T1000 (cell line): ENCODE results near the gene AGBL4.
A peak's percentile ranks its signal among the peaks of the same experiment; 100 is the strongest.
"Not testable (repeated sequence)": the region's sequence is repeated elsewhere in the genome, so short reads cannot be mapped to it uniquely, and the experiment has no call there.

ENCODE experiments used
- DNase-seq: peaks from one replicate; lab custom pipeline; 2025; ENCODE audit warnings: mixed read lengths; lab: John Stamatoyannopoulos, UW

AGBL4 gene

DNA sequence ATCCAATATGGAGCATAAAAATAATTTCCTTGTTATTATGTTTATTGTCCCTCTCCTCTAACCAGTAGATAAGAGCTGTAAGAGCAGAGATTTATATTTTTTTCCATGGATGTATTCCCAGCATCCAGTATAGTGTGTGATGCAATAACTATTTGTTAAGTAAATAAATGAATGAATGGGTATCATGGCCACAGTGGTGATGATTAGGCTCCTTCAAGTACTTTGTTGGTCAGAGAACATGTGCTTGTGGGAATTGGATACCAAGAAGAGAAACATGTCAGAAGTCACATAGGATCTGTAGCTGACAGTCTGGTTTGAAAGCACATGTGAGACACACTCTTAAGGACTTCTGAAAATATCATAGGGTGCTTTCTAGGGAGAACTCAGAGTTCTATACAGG is 588.5 kb downstream of the AGBL4 start:
- DNase-seq = no peak

DNA sequence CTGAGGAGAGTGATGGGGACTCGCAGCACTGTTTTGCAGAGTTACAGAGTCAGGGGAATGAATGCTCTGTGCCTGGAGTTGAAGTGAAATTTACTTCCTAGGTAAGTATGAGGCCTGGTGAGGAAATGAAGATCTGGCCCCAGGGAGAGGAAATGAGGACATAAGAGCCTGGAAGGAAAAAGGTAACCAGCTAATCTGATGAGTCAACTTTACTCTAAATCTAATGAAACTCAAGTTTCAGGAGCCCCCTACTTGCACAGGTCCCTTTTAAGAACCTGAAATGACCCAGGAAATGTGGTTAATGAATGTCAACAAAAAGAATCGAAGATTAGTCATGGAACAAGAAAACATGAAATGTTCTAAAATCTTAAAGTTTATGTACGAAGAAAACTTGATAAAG is 599.0 kb downstream of the AGBL4 start:
- DNase-seq = no peak

DNA sequence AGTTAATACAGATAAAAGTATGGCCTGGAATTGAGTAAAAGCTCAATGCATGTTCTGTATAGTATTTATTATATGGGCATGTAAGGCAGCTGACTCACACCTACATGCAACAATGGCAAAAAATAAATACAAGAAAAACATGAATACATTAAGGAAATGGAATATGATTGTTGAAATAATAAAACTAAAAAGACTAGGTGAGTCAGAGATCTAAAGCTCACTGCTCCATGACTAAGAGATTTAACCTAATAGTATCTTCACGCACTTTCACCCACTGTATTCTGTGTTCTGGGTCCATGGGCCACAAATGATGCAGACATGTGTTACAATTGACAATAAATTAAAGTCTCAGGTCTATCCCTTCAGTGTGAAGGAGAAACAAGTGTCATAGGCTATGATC is 607.0 kb downstream of the AGBL4 start:
- DNase-seq = no peak

DNA sequence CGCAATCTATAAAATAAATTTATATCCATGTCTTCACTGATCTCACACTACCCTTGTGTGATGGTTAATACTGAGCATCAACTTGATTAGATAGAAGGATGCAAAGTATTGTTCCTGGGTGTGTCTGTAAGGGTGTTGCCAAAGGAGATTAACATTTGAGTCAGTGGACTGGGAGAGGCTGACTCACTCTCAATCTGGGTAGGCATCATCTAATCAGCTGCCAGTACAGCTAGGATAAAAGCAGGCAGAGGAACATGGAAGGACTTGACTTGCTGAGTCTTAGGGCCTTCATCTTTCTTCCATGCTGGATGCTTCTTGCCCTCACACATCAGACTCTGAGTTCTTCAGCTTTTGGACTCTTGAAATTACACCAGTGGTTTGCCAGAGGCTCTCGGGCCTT is 615.4 kb downstream of the AGBL4 start:
- no peak for DNase-seq

DNA sequence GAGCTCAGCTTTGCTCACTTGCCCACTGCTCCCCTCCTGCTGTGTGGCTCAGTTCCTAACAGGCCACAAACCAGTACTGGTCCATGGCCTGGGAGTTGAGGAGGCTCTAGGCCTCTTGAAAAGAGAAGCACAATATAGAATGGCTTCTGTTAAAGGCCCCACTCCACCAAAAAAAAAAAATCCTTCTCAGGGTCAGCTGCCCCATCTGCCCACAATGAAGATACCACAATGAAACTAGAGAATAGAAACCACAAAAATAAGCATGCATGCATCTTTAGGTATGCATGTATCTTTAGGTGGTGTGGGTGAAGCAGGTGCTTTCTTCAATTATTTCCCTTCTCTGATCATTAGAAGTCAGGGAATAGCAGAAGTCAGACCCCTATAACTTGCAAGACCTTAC is 626.7 kb downstream of the AGBL4 start:
- DNase-seq = no peak

DNA sequence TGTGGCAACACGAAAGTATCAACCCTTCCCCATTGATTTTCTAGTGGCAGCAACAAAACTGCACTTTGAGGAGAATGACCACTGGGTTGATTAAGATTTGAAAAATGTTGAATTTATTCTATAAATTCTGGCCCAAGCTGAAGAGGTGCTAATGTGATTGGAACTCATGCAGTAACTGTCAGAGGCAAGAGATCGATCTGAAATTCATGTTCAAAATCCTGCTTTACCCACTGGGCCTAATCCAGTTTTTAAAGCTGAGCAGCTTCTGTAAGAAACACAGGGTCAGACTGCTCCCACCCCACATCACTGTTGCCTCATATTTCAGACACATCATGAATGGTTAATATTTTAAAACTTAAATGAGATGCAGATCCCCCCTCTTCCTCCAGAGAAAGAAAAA is 629.6 kb downstream of the AGBL4 start:
- DNase-seq = no peak

DNA sequence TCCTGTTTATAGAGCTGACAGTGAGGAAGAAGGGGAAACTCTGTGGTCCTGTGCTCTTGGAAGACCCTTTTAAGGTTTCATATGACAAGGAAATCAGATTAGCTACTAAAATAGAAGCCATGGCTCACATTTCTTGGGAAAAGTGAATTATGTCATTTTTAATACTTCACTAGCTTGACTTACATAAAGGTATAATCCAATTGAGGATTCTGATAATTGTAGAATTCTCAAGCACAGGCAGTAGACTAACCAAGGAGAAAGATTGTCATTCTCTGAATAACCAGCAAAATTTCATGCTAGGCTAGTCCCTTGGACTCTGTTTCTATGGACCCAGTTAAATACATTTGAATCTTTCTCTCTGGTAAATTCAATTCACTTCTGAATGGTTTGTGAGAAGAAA is 634.1 kb downstream of the AGBL4 start:
- no peak for DNase-seq

DNA sequence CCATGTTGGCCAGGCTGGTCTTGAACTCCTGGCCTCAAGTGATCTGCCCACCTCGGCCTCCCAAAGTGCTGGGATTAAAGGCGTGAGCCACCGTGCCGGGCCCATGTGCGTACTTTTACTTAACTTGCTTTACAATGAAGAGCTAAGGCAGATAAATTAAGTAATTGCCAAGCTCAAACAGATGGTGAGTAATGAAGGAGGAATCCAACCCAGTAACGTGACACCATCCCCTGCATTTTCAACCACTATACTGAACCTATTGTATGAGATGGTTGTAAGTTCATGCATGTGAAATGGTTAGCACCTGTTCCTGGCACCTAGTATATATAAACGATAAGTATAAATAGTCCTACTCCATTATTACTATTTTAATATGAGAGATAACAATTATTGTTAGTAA is 659.1 kb downstream of the AGBL4 start:
- DNase-seq = peak; percentile 19

DNA sequence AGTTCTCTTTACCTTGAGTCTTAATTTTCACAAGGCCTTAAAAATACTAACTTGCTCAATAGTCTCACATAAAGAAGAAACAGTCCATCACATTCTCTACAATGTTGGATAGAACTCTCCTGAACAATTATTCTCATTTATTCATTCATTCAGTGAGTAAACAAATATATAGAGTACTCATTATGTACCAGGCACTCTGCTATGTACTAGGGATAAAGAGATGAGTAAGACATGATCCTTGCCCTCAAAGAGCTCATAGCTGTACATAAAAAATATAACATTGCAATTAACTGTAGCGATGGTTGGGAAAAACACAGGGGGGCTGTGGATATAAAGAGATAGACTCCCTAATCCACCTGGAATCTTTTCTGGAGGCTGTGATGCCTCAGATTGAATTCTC is 660.1 kb downstream of the AGBL4 start:
- DNase-seq = no peak

DNA sequence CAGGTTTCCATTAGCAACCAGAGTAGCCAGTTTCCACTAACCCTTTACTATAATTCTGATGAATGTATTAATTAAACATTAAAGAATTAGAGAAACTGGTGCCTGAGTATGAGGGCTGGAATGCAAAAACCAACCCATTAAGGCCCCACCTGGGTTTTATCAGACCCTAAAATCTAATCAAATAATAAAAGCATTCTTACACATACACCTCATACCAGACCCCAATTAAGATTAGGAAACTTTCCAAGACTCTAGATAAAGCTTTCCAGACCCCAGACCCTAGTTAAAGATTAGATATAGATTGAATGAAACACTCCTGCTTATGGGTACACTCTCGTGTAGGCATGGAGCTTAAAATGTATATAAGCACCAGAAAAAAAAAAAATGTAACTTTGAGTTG is 665.7 kb downstream of the AGBL4 start:
- no peak for DNase-seq

DNA sequence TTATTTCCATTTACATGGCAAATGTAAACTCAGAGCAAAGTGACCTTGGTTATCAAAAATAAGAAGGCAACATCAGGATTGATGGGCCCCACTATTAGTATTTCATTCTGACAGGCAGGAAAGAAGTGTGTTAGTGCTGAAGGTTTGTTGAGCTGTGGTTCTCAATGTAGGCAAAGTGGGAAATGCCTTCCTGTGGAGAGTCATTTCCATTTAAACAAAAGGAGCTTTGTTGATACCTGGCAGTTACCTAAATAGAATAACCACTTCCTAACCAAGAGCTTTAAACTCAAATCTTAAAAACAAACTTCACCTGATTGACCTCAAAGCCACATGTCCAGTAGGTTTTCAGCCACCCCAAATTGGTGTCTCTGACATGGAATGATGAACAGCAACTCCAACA is 667.2 kb downstream of the AGBL4 start:
- DNase-seq = no peak

DNA sequence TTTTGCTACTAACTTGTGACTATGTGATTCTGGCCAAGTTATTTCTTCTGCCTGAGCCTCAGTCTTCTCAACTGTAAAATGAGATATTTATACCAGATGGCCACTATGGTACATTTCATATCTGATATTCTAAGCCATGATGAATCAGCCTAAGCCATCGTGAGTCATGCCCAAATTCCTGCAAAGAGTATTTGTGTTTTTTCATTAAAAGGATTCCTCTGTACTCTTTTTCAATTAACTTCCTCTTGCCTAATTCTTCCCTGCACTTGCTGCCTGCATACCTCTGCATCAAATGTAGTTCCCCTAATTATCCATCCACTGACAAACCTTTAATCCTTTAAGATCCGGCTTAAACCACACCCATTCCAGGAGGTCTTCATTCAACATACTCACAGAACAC is 672.0 kb downstream of the AGBL4 start:
- no peak for DNase-seq

DNA sequence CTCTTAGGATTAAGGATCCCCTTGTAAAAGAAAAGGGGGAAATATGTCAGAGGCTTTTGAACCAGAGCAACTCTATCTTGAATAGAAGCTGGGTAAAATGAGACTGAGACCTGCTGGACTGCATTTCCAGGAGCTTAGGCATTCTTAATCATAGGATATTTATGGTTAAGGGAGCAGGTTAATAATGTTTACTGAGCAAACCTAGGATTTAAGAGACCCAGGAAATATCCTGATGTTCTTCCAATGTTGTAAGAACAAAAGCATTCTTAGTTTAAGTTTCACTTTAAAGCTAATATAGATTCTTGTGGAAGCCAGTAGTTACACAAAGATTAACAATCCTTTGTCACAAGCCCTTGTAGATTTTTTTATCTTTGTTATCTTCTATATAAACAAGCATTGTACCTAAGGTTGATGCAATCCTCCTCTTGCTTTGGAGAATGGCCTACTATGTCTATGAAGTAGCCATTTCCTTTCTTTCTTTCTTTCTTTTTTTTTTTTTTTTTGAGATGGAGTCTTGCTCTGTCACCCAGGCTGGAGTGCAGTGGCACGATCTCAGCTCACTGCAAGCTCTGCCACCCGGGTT is 676.9 kb downstream of the AGBL4 start:
- DNase-seq = no peak

DNA sequence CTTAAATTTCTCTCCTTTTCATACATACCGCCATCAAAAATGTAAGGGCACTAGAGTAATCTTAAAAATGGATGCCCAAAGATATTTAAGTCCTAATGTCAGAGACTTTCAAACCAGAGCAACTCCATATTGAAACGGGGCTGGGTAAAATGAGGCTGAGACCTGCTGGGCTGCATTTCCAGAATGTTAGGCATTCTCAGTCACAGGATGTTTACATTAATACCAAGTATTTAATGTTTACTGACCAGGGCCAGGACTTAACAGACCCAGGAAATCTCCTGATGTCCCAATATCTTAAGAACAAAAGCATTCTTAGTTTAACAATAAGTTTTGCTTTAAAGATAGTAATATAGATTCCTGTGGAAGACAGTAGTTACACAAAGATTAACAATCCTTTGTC is 683.2 kb downstream of the AGBL4 start:
- DNase-seq = no peak

DNA sequence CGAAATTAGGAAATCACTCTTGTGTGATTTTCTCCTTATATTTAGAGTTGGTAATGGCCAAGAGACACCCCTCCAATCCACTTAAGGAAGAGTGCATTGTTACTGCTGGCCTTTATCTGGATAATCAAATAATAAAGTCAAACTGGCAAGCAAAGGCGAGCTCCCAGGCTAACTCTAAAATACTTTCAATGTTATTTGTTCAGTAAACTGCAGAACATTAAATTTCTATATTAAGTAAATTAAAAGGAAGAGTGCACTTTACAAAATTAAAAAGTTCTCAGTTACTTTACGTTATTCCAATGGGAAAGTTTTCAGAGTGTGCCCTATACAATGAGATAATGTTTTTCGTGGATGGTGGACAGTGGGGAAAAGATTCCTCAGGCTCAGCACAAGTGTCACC is 684.7 kb downstream of the AGBL4 start:
- DNase-seq = no peak

DNA sequence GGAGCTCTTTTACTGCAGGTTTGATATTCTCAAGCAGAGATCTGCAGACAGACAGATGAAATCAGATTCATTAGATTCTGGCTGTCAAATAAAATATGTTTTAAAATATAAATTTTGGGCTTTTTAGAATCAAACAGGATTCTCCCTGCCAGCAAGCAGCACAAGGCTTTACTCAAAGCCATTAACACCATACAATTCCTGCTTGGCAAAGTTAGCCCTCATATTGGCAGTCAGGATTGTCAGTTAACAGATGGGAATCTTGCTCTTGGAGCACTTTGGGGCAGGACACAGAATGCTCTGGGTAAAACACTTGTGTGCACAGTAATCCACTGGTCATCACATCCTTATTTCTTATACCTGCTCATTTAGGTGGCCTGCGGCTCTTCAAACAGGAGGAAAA is 686.5 kb downstream of the AGBL4 start:
- no peak for DNase-seq

DNA sequence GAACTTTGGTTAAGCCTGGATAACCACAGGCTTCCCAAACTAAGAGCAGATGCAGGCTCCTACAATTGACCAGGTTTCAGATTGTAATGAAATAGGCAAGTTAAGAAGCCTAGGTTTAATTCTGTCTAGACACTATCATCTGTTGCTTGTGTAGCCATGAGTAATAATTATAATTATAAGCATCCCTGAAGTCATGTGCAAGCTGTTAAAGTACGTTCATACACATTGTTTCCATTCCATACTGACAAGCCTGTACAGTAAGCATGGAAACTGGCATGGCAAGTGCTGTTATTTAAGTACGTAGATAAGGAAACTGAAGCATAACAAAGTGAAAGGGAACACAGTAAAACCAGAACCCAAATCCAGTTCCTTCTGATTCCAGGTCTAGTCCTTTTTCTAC is 689.8 kb downstream of the AGBL4 start:
- no peak for DNase-seq

DNA sequence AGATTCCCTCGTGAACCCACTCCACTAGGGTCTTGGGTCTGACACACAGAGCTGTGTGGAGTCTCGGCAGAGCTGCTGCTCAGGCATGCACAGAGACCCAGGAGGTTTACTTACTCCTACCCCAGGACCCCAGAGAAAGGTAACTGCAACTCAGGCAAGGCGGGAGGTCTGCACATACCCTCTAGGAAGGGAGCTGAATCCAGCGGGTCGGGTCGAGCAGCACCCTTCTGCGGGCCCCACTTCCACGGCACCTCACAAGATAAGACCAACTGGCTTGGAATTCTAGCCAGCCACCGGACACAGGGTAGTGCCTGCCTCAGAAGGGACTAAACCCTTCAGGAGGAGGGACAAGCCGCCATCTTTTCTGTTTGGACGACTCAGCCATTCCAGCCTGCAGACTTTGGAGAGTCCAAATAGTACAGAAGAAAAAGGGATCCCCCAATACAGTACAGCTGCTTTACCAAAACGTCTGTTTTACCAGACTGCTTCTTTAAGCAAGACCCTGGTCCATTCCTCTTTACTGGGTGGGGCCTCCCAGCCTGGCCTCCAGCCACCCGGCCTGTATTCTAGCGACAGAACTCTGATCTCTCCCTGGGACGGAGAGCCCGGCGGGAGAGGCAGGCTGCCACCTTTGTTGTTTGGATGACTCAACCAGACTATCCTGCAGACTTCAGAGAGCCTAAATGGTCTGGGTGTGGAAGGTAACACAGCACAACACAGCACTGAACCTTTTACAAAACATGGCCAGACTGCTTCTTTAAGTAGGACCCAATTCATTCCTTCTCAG is 692.5 kb downstream of the AGBL4 start:
- no peak for DNase-seq

DNA sequence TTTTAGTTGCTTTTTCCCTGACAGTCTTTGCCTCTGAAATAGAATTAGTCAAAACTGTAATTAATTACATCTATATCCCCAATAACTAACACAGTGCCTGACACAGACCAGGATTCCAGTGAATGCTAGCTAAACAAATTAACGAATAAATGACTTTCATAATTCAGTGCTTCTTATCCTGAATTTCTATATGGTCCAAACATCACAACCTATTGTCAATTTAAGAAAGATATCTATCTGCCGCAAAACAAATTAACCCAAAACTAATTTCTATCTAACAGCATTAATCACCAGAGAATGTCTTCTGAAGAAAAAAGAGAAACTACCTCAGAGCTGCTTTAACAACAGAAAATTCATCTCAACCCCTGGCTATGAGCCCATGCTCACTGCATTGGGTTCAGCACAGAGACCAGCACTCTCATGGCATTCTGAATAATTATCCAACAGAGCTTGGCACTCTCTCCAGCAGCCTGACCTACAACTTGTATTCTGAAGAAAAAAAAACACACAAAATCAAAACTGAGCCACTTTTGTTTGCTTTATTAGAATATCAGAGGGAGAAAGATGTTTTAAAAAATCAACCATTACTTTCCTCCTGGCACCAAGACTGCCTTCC is 699.7 kb downstream of the AGBL4 start:
- no peak for DNase-seq

DNA sequence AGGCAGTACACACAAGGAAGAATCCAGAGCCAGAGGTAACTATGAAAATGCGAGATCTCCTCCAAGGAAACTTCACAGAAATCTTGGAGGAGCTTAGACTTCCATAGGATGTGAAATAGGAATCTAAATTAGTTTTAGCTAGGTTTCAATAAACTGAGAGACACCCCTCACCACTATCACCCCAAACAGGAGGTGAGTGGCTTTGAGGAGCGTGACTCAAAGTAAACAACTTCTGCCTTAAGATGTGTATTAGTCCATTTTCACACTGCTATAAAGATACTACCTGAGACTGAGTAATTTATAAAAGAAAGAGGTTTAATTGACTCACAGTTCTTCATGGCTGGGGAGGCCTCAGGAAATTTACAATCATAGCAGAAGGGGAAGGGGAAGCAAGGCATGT is 703.3 kb downstream of the AGBL4 start:
- DNase-seq = not testable (repeated sequence)

DNA sequence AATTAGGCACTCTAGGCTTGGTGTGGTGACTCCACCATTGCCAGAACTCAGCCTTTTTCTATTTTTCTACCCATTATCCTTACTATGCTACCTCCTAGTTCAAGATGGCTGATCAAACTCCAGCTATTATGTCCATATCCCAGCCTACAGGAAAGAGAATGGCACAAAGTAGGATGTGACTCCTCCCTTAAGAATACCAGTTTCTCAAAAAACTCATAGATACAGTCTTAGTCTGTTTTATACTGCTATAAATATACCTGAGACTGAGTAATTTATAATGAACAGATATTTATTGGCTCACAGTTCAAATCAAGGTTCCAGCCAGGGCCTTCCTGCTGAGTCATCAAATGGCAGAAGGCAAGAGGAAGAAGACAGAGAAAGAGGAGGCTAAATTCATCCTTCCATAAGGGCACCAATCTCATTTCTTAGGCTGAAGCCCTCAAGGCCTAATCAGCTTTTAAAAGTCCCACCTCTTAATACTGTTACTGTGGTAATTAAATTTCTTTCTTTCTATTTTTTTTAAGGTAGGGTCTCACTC is 704.3 kb downstream of the AGBL4 start:
- no peak for DNase-seq

DNA sequence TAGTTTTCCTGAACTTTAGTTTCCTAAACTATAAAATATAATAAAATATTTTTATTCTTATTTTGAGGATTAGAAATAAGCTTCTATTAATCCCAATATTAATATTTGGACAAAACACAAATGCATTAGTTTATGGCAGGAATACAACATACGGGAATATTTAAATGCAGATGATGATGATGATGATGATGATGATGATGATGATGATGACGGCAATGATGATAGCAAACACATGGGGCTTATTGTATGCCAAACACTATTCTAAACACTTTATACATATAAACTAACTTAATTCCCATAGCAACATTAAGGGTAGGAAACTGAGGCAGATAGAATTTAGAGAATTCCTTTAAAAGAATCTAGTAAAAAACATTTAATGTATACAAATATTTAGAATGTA is 705.5 kb downstream of the AGBL4 start:
- DNase-seq = no peak

DNA sequence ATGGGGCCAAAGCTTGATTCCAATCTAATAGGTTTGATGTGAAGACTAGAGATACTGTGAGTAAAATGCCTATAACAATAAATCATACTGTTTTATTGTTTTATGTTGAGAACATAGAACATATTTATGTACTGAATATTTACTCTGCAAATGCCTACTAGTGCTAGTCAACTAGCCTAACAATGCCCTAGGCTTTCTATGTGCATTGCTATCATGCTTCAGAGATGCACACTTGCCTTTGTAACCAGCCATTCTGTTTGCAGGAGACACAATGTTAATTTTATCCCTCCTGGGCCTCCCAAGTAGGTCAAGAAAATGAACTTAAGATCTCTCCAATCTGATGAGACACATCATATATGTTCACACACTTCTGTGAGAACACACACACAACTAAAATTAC is 716.3 kb downstream of the AGBL4 start:
- DNase-seq = no peak
